Trophoblast cell (in vitro differentiated cells and primary cell): ENCODE data around the gene RETREG3.

Source experiments
- DNase-seq, 2 donors: peaks; one replicate each; pipeline ENCODE4 v3.0.0-alpha.2; 2016
- H2AFZ ChIP-seq: 2 replicates; pipeline ENCODE4 v1.6.1; 2013; ENCODE audit warnings: low read length, moderate library complexity, mild to moderate bottlenecking; ENCODE audit not compliant: insufficient read depth, poor library complexity
- H2AK5ac ChIP-seq: 2 replicates; pipeline ENCODE4 v1.6.1; 2013; ENCODE audit warnings: mild to moderate bottlenecking, low read length
- H2BK120ac ChIP-seq: 2 replicates; pipeline ENCODE4 v1.6.1; 2013; ENCODE audit warnings: low read length, mild to moderate bottlenecking, moderate library complexity; ENCODE audit not compliant: insufficient read depth, poor library complexity
- H2BK12ac ChIP-seq: 2 replicates; pipeline ENCODE4 v1.6.1; 2013; ENCODE audit warnings: mild to moderate bottlenecking, low read length, moderate library complexity
- H2BK5ac ChIP-seq: 2 replicates; pipeline ENCODE4 v1.6.1; 2013; ENCODE audit warnings: low read length, low read depth, moderate library complexity, mild to moderate bottlenecking; ENCODE audit not compliant: poor library complexity
- H3K14ac ChIP-seq: 2 replicates; pipeline ENCODE4 v1.6.1; 2013; ENCODE audit warnings: mild to moderate bottlenecking, low read length
- H3K18ac ChIP-seq: 2 replicates; pipeline ENCODE4 v1.6.1; 2013; ENCODE audit warnings: mild to moderate bottlenecking, low read length
- H3K23ac ChIP-seq: 2 replicates; pipeline ENCODE4 v1.6.1; 2013; ENCODE audit warnings: low read length
- H3K27ac ChIP-seq: 2 replicates; pipeline ENCODE4 v1.5.1; 2013; ENCODE audit warnings: low read depth, mild to moderate bottlenecking, inconsistent platforms, low read length, moderate library complexity
- H3K27me3 ChIP-seq: 2 replicates; pipeline ENCODE4 v1.6.1; 2013; ENCODE audit warnings: inconsistent platforms, mild to moderate bottlenecking, low read length, moderate library complexity; ENCODE audit not compliant: insufficient read depth
- H3K36me3 ChIP-seq, 2 experiments: 1 replicate in 1 of 2; 2 replicates in 1 of 2; pipeline ENCODE4 v1.6.1; 2013; ENCODE audit warnings: low read length in 2 of 2, mild to moderate bottlenecking in 2 of 2, moderate library complexity in 1 of 2; ENCODE audit not compliant: insufficient read depth in 2 of 2, control insufficient read depth in 1 of 2
- H3K4ac ChIP-seq: 2 replicates; pipeline ENCODE4 v1.6.1; 2013; ENCODE audit warnings: low read depth, mild to moderate bottlenecking, low read length, moderate library complexity
- H3K4me1 ChIP-seq, 2 experiments: 1 replicate in 1 of 2; 2 replicates in 1 of 2; pipeline ENCODE4 v1.6.1; 2013; ENCODE audit warnings: low read length in 2 of 2, mild to moderate bottlenecking in 2 of 2, moderate library complexity in 1 of 2; ENCODE audit not compliant: insufficient read depth in 2 of 2, control insufficient read depth in 1 of 2
- H3K4me2 ChIP-seq: 2 replicates; pipeline ENCODE4 v1.6.1; 2013; ENCODE audit warnings: inconsistent platforms, mild to moderate bottlenecking, low read length, moderate library complexity
- H3K4me3 ChIP-seq: 2 replicates; pipeline ENCODE4 v1.5.1; 2013; ENCODE audit warnings: mild to moderate bottlenecking, low read depth, low read length, inconsistent platforms
- H3K79me1 ChIP-seq: one replicate; pipeline ENCODE4 v1.6.1; 2013; ENCODE audit warnings: low read length
- H3K79me2 ChIP-seq: 2 replicates; pipeline ENCODE4 v1.6.1; 2013; ENCODE audit warnings: low read length, mild to moderate bottlenecking; ENCODE audit not compliant: control insufficient read depth, insufficient read depth, poor library complexity
- H3K9ac ChIP-seq: 2 replicates; pipeline ENCODE4 v1.6.1; 2013; ENCODE audit warnings: mild to moderate bottlenecking, low read length
- H3K9me3 ChIP-seq: 2 replicates; pipeline ENCODE4 v1.6.1; 2013; ENCODE audit warnings: low read depth, mild to moderate bottlenecking, control low read depth, inconsistent platforms, low read length; ENCODE audit not compliant: insufficient read depth
- H4K12ac ChIP-seq: 2 replicates; pipeline ENCODE4 v1.6.1; 2013; ENCODE audit warnings: low read depth, mild to moderate bottlenecking, low read length, moderate library complexity
- H4K8ac ChIP-seq: 2 replicates; pipeline ENCODE4 v1.6.1; 2013; ENCODE audit warnings: low read depth, mild to moderate bottlenecking, low read length, moderate library complexity
- H4K91ac ChIP-seq: one replicate; pipeline ENCODE4 v1.6.1; 2013; ENCODE audit warnings: low read depth, mild to moderate bottlenecking, low read length, moderate library complexity
- WGBS: extraction: QIAGEN DNeasy Blood & Tissue Kit; methylation state at CpG from one replicate; pipeline ENCODE4 v1.1.7; 2013; ENCODE audit warnings: missing lambda C conversion rate; ENCODE audit not compliant: insufficient read length, insufficient coverage; ENCODE audit errors: extremely low coverage; 5-methylcytosine and 5-hydroxymethylcytosine counted together

RETREG3 gene

GRCh38 chr17:42531455-42532354 lies 77.5 kb downstream of the RETREG3 start:
- Histone ChIP-seq H3K9ac (no peak overlapping the region), H3K23ac (no peak overlapping the region), H3K4me2 (peak overlapping the region; percentile 61), H4K8ac (peak overlapping the region; percentile 77), H4K12ac (peak overlapping the region; percentile 23), H3K18ac (peak overlapping the region; percentile 56), H3K4me3 (no peak overlapping the region), H2BK5ac (peak overlapping the region; percentile 62), H3K9me3 (peaks cover 2% of the 10 kb centered on the region), H3K79me2 (peaks cover 2% of the 10 kb centered on the region), H3K14ac (peak overlapping the region; percentile 91), H3K4ac (peak overlapping the region; percentile 44), H3K27me3 (no peaks in the 10 kb centered on the region), H2BK120ac (peak overlapping the region; percentile 85), H3K36me3 (no peaks in the 10 kb centered on the region), H2BK12ac (peak overlapping the region; percentile 81), H4K91ac (peak overlapping the region; percentile 91), H3K4me1 (peaks cover under 1 to 7% of the 10 kb centered on the region in 2 experiments), H3K27ac (peak overlapping the region; percentile 33), H3K79me1 (peaks cover 13% of the 10 kb centered on the region), H2AK5ac (no peak overlapping the region), H2AFZ (peak overlapping the region; percentile 67)
- WGBS, result no CpG with 5 or more reads among the region's 60 CpGs
- peak; percentile 82 to 90 for DNase-seq

DNA sequence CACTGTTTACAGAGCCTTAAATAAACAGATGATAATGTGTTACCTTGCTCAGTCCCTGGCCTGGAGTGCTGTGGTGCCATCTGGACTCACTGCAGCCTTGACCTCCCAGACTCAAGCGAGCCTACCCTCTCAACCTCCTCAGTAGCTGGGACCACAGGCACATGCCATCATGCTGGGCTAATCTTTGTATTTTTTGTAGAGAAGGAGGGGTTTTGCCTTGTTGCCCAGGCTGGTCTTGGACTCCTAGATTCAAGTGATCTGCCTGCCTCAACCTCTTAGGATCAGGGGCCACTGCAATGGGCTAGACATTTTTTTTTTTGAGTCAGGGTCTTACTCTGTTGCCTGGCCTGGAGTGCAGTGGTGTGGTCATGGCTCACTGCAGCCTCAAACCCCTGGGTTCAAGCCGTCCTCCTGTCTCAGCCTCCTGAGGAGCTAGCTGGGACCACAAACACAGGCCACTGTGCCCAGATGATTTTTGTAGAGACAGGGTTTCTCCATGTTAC lies 78.2 kb downstream of the RETREG3 start:
- no peak overlapping the region for H3K4me2 ChIP-seq

More for the DNA sequence above, 78.2 kb downstream of the RETREG3 start:
- peaks cover 2% of the 10 kb centered on the region for H3K9me3 ChIP-seq
- H4K12ac ChIP-seq, result no peak overlapping the region
- DNase-seq, result no peak
- H3K4me1 ChIP-seq, result peaks cover 0 to 6% of the 10 kb centered on the region in 2 experiments
- peak overlapping the region; percentile 19 for H2BK12ac ChIP-seq
- no peak overlapping the region for H2BK5ac ChIP-seq
- H3K4me3 ChIP-seq, result no peak overlapping the region
- no peaks in the 10 kb centered on the region for H3K79me2 ChIP-seq
- H3K79me1 ChIP-seq, result peaks cover 9% of the 10 kb centered on the region
- H3K23ac ChIP-seq, result no peak overlapping the region
- WGBS, result no CpG with 5 or more reads among the region's 2 CpGs
- H2BK120ac ChIP-seq, result no peak overlapping the region
- no peaks in the 10 kb centered on the region for H3K27me3 ChIP-seq
- no peak overlapping the region for H2AFZ ChIP-seq
- no peak overlapping the region for H3K14ac ChIP-seq
- H3K4ac ChIP-seq, result no peak overlapping the region
- H4K8ac ChIP-seq, result no peak overlapping the region
- no peak overlapping the region for H2AK5ac ChIP-seq
- no peak overlapping the region for H3K9ac ChIP-seq
- H4K91ac ChIP-seq, result no peak overlapping the region
- no peaks in the 10 kb centered on the region for H3K36me3 ChIP-seq
- no peak overlapping the region for H3K27ac ChIP-seq
- H3K18ac ChIP-seq, result no peak overlapping the region
